Stimulated activated CD8-positive, alpha-beta memory T cell treated with anti-CD3 and anti-CD28 coated beads, Interleukin-4, amount 100 ng/mL, for 24 hours (primary cell): ENCODE data around the gene ABHD4.
A peak's percentile ranks its signal among the peaks of the same experiment; 100 is the strongest.
"Not testable (repeated sequence)": the region's sequence is repeated elsewhere in the genome, so short reads cannot be mapped to it uniquely, and the experiment has no call there.

Source experiments
- DNase-seq: peaks from one replicate; pipeline ENCODE4 v3.0.0-alpha.2; 2020; ENCODE audit warnings: low read depth

The ABHD4 gene

GRCh38 chr14:22589096-22589839 lies 8.8 kb upstream of the ABHD4 start, which contains the start of gene DAD1:
Gene DAD1 (minus strand): TSS chr14:22589224. CDS start chr14:22589157, 67 bp downstream.
- peak; percentile 99 for DNase-seq

GRCh38 chr14:22593189-22593588 lies 4.9 kb upstream of the ABHD4 start:
- DNase-seq = no peak

GRCh38 chr14:22593601-22594000 lies 4.5 kb upstream of the ABHD4 start:
- no peak for DNase-seq

GRCh38 chr14:22594156-22594716 lies 3.9 kb upstream of the ABHD4 start:
- DNase-seq = no peak

GRCh38 chr14:22596354-22596879 lies 1.7 kb upstream of the ABHD4 start:
- DNase-seq = no peak

GRCh38 chr14:22597265-22597664 lies 835 bp upstream of the ABHD4 start:
- no peak for DNase-seq

GRCh38 chr14:22597771-22598098 lies 365 bp upstream of the ABHD4 start:
- no peak for DNase-seq

- DNase-seq = no peak
Observed at GRCh38 chr14:22598896-22599244, 770 bp downstream of the ABHD4 start.

GRCh38 chr14:22599349-22599748 lies 1.2 kb downstream of the ABHD4 start:
- DNase-seq = no peak

- DNase-seq = no peak
Observed at GRCh38 chr14:22600027-22600426, 1.9 kb downstream of the ABHD4 start.

GRCh38 chr14:22601456-22601855 lies 3.4 kb downstream of the ABHD4 start:
- DNase-seq = no peak

- no peak for DNase-seq
Observed at GRCh38 chr14:22601996-22602395, 3.9 kb downstream of the ABHD4 start.

GRCh38 chr14:22602862-22603261 lies 4.8 kb downstream of the ABHD4 start:
- no peak for DNase-seq

- DNase-seq = no peak
Observed at GRCh38 chr14:22606380-22606779, 8.3 kb downstream of the ABHD4 start.

- no peak for DNase-seq
Observed at GRCh38 chr14:22607291-22607690, 9.2 kb downstream of the ABHD4 start.

- no peak for DNase-seq
Observed at GRCh38 chr14:22610931-22611330, 12.8 kb downstream of the ABHD4 start.

GRCh38 chr14:22613106-22613695 lies 15.1 kb downstream of the ABHD4 start:
- no peak for DNase-seq

- DNase-seq = no peak
Observed at GRCh38 chr14:22613736-22614239, 15.7 kb downstream of the ABHD4 start.

- DNase-seq = no peak
Observed at GRCh38 chr14:22614240-22614799, 16.2 kb downstream of the ABHD4 start.

GRCh38 chr14:22615765-22616164 lies 17.7 kb downstream of the ABHD4 start:
- not testable (repeated sequence) for DNase-seq

- no peak for DNase-seq
Observed at GRCh38 chr14:22622255-22622654, 24.2 kb downstream of the ABHD4 start.

- no peak for DNase-seq
Observed at GRCh38 chr14:22623047-22623446, 24.9 kb downstream of the ABHD4 start.

GRCh38 chr14:22626590-22626989 lies 28.5 kb downstream of the ABHD4 start:
- DNase-seq = no peak
